Left renal pelvis (tissue), 4 donors: ENCODE data around the gene NRARP. TPM values are rescaled to one million over a fixed set of nuclear protein-coding genes. Genes with fewer than 3 reads are reported as not detected.
"Not testable (repeated sequence)": the region's sequence is repeated elsewhere in the genome, so short reads cannot be mapped to it uniquely, and the experiment has no call there.

Experiments
- DNase-seq, 4 donors: peaks; one replicate each; pipeline ENCODE4 v3.0.0-alpha.2; 2013; ENCODE audit warnings: low read depth in 4 of 4, low spot score in 3 of 4
- polyA plus RNA-seq, 4 donors: library from polyadenylated mRNA; unstranded; fragments of 120-200 nt; gene quantifications; one replicate each; pipeline ENCODE4 v1.2.1, GENCODE V29; 2013; ENCODE audit not compliant: insufficient read length in 4 of 4

NRARP gene
- polyA plus RNA-seq = 1 to 10 TPM; 2.8 to 7.6 (median 6.7) TPM

GRCh38 chr9:137302118-137302448, at the start of gene NRARP:
NRARP (minus strand) TSS chr9:137302271; CDS start chr9:137301928, 343 bp downstream.
- DNase-seq = peak in 2 of 4 donors; percentile 73 to 76

GRCh38 chr9:137350696-137351584, 48.9 kb upstream of the NRARP start:
- DNase-seq = no peak

GRCh38 chr9:137349471-137350033, 47.5 kb upstream of the NRARP start:
- no peak for DNase-seq

- DNase-seq = no peak
Measured at GRCh38 chr9:137348769-137349470, 46.8 kb upstream of the NRARP start.

- DNase-seq = no peak
Measured at GRCh38 chr9:137347928-137348327, 45.9 kb upstream of the NRARP start.

- DNase-seq = no peak
Measured at GRCh38 chr9:137342482-137342881, 40.4 kb upstream of the NRARP start.

- no peak for DNase-seq
Measured at GRCh38 chr9:137341227-137341626, 39.2 kb upstream of the NRARP start.

- DNase-seq = not testable (repeated sequence)
Measured at GRCh38 chr9:137339908-137340462, 37.9 kb upstream of the NRARP start.

GRCh38 chr9:137339045-137339907, 37.2 kb upstream of the NRARP start:
- no peak for DNase-seq

GRCh38 chr9:137336735-137337134, 34.7 kb upstream of the NRARP start:
- DNase-seq = no peak

GRCh38 chr9:137333016-137333671, 31.1 kb upstream of the NRARP start:
- no peak for DNase-seq

- no peak for DNase-seq
Measured at GRCh38 chr9:137331929-137332328, 29.9 kb upstream of the NRARP start.

- DNase-seq = no peak
Measured at GRCh38 chr9:137330689-137331088, 28.6 kb upstream of the NRARP start.

GRCh38 chr9:137329590-137329989, 27.5 kb upstream of the NRARP start:
- DNase-seq = not testable (repeated sequence)

GRCh38 chr9:137327641-137328550, 25.8 kb upstream of the NRARP start:
- DNase-seq = not testable (repeated sequence)

GRCh38 chr9:137326445-137327065, 24.5 kb upstream of the NRARP start:
- no peak for DNase-seq

GRCh38 chr9:137325799-137326198, 23.7 kb upstream of the NRARP start:
- no peak for DNase-seq

- no peak for DNase-seq
Measured at GRCh38 chr9:137325124-137325523, 23.1 kb upstream of the NRARP start.
